Measurements from ENCODE around the gene DENND11.

Gene DENND11

GRCh38 chr7:141686074-141686473 lies 15.9 kb downstream of the DENND11 start:
- in situ Hi-C loops (cut with MboI; ENCODE audit: low sequenced_read_pairs): no loop called here

- in situ Hi-C loops (cut with MboI; ENCODE audit: low sequenced_read_pairs): no loop called here
Observed at GRCh38 chr7:141685285-141686023, 16.5 kb downstream of the DENND11 start.

GRCh38 chr7:141679014-141679413 lies 23.0 kb downstream of the DENND11 start:
- in situ Hi-C loops (cut with MboI; ENCODE audit: low sequenced_read_pairs): no loop called here

- in situ Hi-C loops (cut with MboI; ENCODE audit: low sequenced_read_pairs): no loop called here
Observed at GRCh38 chr7:141676618-141677017, 25.3 kb downstream of the DENND11 start.

GRCh38 chr7:141675436-141676215 lies 26.3 kb downstream of the DENND11 start:
- in situ Hi-C loops (cut with MboI; ENCODE audit: low sequenced_read_pairs): no loop called here

- in situ Hi-C loops (cut with MboI; ENCODE audit: low sequenced_read_pairs): no loop called here
Observed at GRCh38 chr7:141674702-141675101, 27.3 kb downstream of the DENND11 start.

GRCh38 chr7:141674171-141674671 lies 27.7 kb downstream of the DENND11 start:
- in situ Hi-C loops (cut with MboI; ENCODE audit: low sequenced_read_pairs): no loop called here

GRCh38 chr7:141673346-141673745 lies 28.6 kb downstream of the DENND11 start:
- in situ Hi-C loops (cut with MboI; ENCODE audit: low sequenced_read_pairs): no loop called here

GRCh38 chr7:141671705-141672496 lies 30.1 kb downstream of the DENND11 start:
- in situ Hi-C loops (cut with MboI; ENCODE audit: low sequenced_read_pairs): no loop called here

- in situ Hi-C loops (cut with MboI; ENCODE audit: low sequenced_read_pairs): no loop called here
Observed at GRCh38 chr7:141668853-141669252, 33.1 kb downstream of the DENND11 start.

GRCh38 chr7:141666071-141666470 lies 35.9 kb downstream of the DENND11 start:
- in situ Hi-C loops (cut with MboI; ENCODE audit: low sequenced_read_pairs): no loop called here

GRCh38 chr7:141665208-141666035 lies 36.5 kb downstream of the DENND11 start:
- in situ Hi-C loops (cut with MboI; ENCODE audit: low sequenced_read_pairs): no loop called here

GRCh38 chr7:141664450-141664849 lies 37.5 kb downstream of the DENND11 start:
- in situ Hi-C loops (cut with MboI; ENCODE audit: low sequenced_read_pairs): no loop called here

- in situ Hi-C loops (cut with MboI; ENCODE audit: low sequenced_read_pairs): no loop called here
Observed at GRCh38 chr7:141663081-141663849, 38.7 kb downstream of the DENND11 start.

GRCh38 chr7:141660259-141660658 lies 41.7 kb downstream of the DENND11 start:
- in situ Hi-C loops (cut with MboI; ENCODE audit: low sequenced_read_pairs): no loop called here

GRCh38 chr7:141659501-141659900 lies 42.5 kb downstream of the DENND11 start:
- in situ Hi-C loops (cut with MboI; ENCODE audit: low sequenced_read_pairs): loop anchor here (10.0 kb wide), 1 partner anchor 75 kb away; the partner anchor contains the start of gene SSBP1

- in situ Hi-C loops (cut with MboI; ENCODE audit: low sequenced_read_pairs): loop anchor here (10.0 kb wide), 1 partner anchor 80 kb away; the partner anchor contains the start of gene SSBP1
Observed at GRCh38 chr7:141654551-141654950, 47.4 kb downstream of the DENND11 start.

GRCh38 chr7:141652691-141653090 lies 49.3 kb downstream of the DENND11 start:
- in situ Hi-C loops (cut with MboI; ENCODE audit: low sequenced_read_pairs): loop anchor here (10.0 kb wide), 1 partner anchor 82 kb away; the partner anchor contains the start of gene SSBP1
